IMR-90 (cell line): ENCODE results near the gene PITPNC1.
"Not testable (repeated sequence)": the region's sequence is repeated elsewhere in the genome, so short reads cannot be mapped to it uniquely, and the experiment has no call there.

Experiments used
- BHLHE40 ChIP-seq: fragments of 150-350 bp; IDR thresholded peaks from 2 replicates; pipeline ENCODE4 v1.6.1; 2016; ENCODE audit warnings: mild to moderate bottlenecking, low read depth, low read length
- CHD1 ChIP-seq: IDR thresholded peaks from 2 replicates; pipeline ENCODE4 v1.6.1; 2012; ENCODE audit warnings: low read depth, low read length, improper control_type of control experiment
- FOS ChIP-seq: fragments of 150-350 bp; IDR thresholded peaks from 2 replicates; pipeline ENCODE4 v1.6.1; 2016; ENCODE audit warnings: low read depth, low read length
- MAFK ChIP-seq: IDR thresholded peaks from 2 replicates; pipeline ENCODE4 v1.6.1; 2012; ENCODE audit warnings: low read depth, low read length, improper control_type of control experiment
- MAZ ChIP-seq: IDR thresholded peaks from 2 replicates; pipeline ENCODE4 v1.6.1; 2012; ENCODE audit warnings: low read depth, mild to moderate bottlenecking, low read length, improper control_type of control experiment, moderate library complexity, borderline replicate concordance
- NFE2L2 ChIP-seq: fragments of 150-350 bp; IDR thresholded peaks from 2 replicates; pipeline ENCODE4 v1.6.1; 2016; ENCODE audit warnings: low read depth, mild to moderate bottlenecking, low read length
- POLR2A ChIP-seq: IDR thresholded peaks from 2 replicates; pipeline ENCODE4 v1.6.1; 2012; ENCODE audit warnings: mild to moderate bottlenecking, low read depth, low read length
- RAD21 ChIP-seq: IDR thresholded peaks from 2 replicates; pipeline ENCODE4 v1.6.1; 2012; ENCODE audit warnings: low read length, improper control_type of control experiment
- RCOR1 ChIP-seq: IDR thresholded peaks from 2 replicates; pipeline ENCODE4 v1.6.1; 2012; ENCODE audit warnings: mild to moderate bottlenecking, low read length, improper control_type of control experiment; ENCODE audit not compliant: insufficient replicate concordance
- SMC3 ChIP-seq: fragments of 150-350 bp; IDR thresholded peaks from 2 replicates; pipeline ENCODE4 v1.6.1; 2016; ENCODE audit warnings: low read depth, mild to moderate bottlenecking, antibody characterized with exemption, low read length, moderate library complexity
- TF ChIP-seq, protein P1 (sequence below): conservative IDR thresholded peaks from 2 replicates; pipeline ENCODE4 v1.5.1; 2012; ENCODE audit warnings: mild to moderate bottlenecking, low read depth, low read length, improper control_type of control experiment
- TF ChIP-seq, protein P2 (sequence below): fragments of 150-350 bp; IDR thresholded peaks from 2 replicates; pipeline ENCODE4 v1.6.1; 2017; ENCODE audit warnings: mild to moderate bottlenecking, antibody characterized with exemption, low read length, low read depth
- TF ChIP-seq, protein P3 (sequence below): fragments of 150-350 bp; IDR thresholded peaks from 2 replicates; pipeline ENCODE4 v1.6.1; 2016; ENCODE audit warnings: low read depth, mild to moderate bottlenecking, low read length, moderate library complexity, borderline replicate concordance

DNA sequence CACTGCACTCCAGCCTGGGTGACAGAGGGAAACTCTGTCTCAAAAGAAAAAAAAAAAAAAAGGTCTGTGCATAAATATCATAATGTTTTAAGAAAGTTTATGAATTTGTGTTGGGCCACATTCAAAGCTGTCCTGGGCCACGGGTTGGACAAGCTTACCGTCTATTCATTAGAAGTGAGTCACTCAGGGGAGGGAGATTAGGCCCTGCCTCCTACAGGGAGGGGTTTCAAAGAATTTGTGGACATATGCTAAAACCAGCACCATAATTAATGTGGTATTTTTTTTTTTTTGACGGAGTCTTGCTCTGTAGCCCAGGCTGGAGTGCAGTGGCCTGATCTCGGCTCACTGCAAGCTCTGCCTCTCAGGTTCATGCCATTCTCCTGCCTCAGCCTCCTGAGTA, 95.5 kb downstream of the PITPNC1 start:
- TF ChIP-seq, protein P1, sequence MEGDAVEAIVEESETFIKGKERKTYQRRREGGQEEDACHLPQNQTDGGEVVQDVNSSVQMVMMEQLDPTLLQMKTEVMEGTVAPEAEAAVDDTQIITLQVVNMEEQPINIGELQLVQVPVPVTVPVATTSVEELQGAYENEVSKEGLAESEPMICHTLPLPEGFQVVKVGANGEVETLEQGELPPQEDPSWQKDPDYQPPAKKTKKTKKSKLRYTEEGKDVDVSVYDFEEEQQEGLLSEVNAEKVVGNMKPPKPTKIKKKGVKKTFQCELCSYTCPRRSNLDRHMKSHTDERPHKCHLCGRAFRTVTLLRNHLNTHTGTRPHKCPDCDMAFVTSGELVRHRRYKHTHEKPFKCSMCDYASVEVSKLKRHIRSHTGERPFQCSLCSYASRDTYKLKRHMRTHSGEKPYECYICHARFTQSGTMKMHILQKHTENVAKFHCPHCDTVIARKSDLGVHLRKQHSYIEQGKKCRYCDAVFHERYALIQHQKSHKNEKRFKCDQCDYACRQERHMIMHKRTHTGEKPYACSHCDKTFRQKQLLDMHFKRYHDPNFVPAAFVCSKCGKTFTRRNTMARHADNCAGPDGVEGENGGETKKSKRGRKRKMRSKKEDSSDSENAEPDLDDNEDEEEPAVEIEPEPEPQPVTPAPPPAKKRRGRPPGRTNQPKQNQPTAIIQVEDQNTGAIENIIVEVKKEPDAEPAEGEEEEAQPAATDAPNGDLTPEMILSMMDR: not testable (repeated sequence)
- TF ChIP-seq, protein P2, sequence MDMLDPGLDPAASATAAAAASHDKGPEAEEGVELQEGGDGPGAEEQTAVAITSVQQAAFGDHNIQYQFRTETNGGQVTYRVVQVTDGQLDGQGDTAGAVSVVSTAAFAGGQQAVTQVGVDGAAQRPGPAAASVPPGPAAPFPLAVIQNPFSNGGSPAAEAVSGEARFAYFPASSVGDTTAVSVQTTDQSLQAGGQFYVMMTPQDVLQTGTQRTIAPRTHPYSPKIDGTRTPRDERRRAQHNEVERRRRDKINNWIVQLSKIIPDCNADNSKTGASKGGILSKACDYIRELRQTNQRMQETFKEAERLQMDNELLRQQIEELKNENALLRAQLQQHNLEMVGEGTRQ: not testable (repeated sequence)
- not testable (repeated sequence) for TF ChIP-seq MAZ, RAD21, POLR2A, CHD1, BHLHE40, FOS, SMC3, NFE2L2, MAFK, RCOR1
- TF ChIP-seq, protein P3, sequence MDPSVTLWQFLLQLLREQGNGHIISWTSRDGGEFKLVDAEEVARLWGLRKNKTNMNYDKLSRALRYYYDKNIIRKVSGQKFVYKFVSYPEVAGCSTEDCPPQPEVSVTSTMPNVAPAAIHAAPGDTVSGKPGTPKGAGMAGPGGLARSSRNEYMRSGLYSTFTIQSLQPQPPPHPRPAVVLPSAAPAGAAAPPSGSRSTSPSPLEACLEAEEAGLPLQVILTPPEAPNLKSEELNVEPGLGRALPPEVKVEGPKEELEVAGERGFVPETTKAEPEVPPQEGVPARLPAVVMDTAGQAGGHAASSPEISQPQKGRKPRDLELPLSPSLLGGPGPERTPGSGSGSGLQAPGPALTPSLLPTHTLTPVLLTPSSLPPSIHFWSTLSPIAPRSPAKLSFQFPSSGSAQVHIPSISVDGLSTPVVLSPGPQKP: not testable (repeated sequence)
